Breast epithelium (tissue), 3 donors: ENCODE measurements around the gene NIN.

Experiments used
- POLR2A ChIP-seq: fragments of 450-650 bp; IDR thresholded peaks from one replicate; pipeline ENCODE4 v1.6.1; 2016; ENCODE audit warnings: antibody characterized with exemption, mild to moderate bottlenecking, moderate library complexity
- POLR2AphosphoS5 ChIP-seq, 3 donors: sonication (generic); formaldehyde crosslinking; IDR thresholded peaks; one replicate each; pipeline ENCODE4 v1.6.1; 2017; ENCODE audit warnings: antibody characterized with exemption in 3 of 3
- TF ChIP-seq, protein P1 (sequence below), 3 donors: fragments of 450-650 bp; IDR thresholded peaks; one replicate each; pipeline ENCODE4 v1.5.1; 2016 to 2017; ENCODE audit warnings: antibody characterized with exemption in 3 of 3, mild to moderate bottlenecking in 3 of 3, moderate library complexity in 3 of 3

GRCh38 chr14:50784683-50785456 is 46.1 kb downstream of the NIN start:
- no peak for TF ChIP-seq POLR2A
- TF ChIP-seq POLR2AphosphoS5 (IDR thresholded peaks at IDR 0.05), result no peak
- TF ChIP-seq, protein P1, sequence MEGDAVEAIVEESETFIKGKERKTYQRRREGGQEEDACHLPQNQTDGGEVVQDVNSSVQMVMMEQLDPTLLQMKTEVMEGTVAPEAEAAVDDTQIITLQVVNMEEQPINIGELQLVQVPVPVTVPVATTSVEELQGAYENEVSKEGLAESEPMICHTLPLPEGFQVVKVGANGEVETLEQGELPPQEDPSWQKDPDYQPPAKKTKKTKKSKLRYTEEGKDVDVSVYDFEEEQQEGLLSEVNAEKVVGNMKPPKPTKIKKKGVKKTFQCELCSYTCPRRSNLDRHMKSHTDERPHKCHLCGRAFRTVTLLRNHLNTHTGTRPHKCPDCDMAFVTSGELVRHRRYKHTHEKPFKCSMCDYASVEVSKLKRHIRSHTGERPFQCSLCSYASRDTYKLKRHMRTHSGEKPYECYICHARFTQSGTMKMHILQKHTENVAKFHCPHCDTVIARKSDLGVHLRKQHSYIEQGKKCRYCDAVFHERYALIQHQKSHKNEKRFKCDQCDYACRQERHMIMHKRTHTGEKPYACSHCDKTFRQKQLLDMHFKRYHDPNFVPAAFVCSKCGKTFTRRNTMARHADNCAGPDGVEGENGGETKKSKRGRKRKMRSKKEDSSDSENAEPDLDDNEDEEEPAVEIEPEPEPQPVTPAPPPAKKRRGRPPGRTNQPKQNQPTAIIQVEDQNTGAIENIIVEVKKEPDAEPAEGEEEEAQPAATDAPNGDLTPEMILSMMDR (IDR thresholded peaks at IDR 0.05), result no peak
